ENCODE data around the gene MDP1. TPM values are rescaled to one million over a fixed set of nuclear protein-coding genes. Genes with fewer than 3 reads are reported as not detected.

The MDP1 gene
- total RNA-seq = 10 to 100 TPM in 1 of 2 experiments, 1 to 10 TPM in 1; 4.5 to 11.7 TPM

- ChIA-PET CTCF (interaction anchor here (0.6 to 3.8 kb wide), 27 partner anchors 9 to 410 kb away, joined by 3 to 44 read pairs (median 4); partner anchors contain the start of genes CBLN3, CIDEB, DHRS1 and KHNYN), POLR2A (interaction anchor here (0.5 to 1.2 kb wide), 4 partner anchors 26 to 121 kb away, joined by 3 to 6 read pairs (median 3); partner anchors contain the start of genes IRF9 and TINF2)
- Mint-ChIP-seq H3K4me3 (peak within 1 kb of the TSS; percentile 92), H3K36me3 (ENCODE audit: low read depth) (peaks cover 33% of the 10 kb centered on the region), H3K27ac (peak within 1 kb of the TSS; percentile 95), H3K27me3 (no peaks in the 10 kb centered on the region), H3K9me3 (ENCODE audit: low read depth) (no peaks in the 10 kb centered on the region), H3K4me1 (peaks cover 44% of the 10 kb centered on the region)
- DNase-seq (peak; percentile 93), ATAC-seq (peak; percentile 76)
- intact Hi-C loops (cut with DNase I, micrococcal nuclease) = loop anchor here (1.0 to 5.0 kb wide), 5 partner anchors 82 to 227 kb away; partner anchors contain the start of genes CBLN3 (in 1 of the 2), KHNYN (in 1 of the 2) and SDR39U1 (in 1 of the 2)
Measured at GRCh38 chr14:24215495-24216344, at the start of gene MDP1. MDP1 (minus strand) TSS chr14:24216066; CDS start chr14:24215955, 111 bp downstream.

- Mint-ChIP-seq H3K36me3 (ENCODE audit: low read depth) (peaks cover 24% of the 10 kb centered on the region), H3K4me3 (no peak overlapping the region), H3K27ac (no peak overlapping the region), H3K4me1 (no peaks in the 10 kb centered on the region), H3K27me3 (no peaks in the 10 kb centered on the region), H3K9me3 (ENCODE audit: low read depth) (no peaks in the 10 kb centered on the region)
- intact Hi-C loops (cut with DNase I, micrococcal nuclease) = no loop called here
- no peak for DNase-seq
- ChIA-PET POLR2A (no interaction called here), CTCF (interaction anchor here (0.6 to 2.0 kb wide), 4 partner anchors 16 to 145 kb away, joined by 3 to 9 read pairs (median 4); no protein-coding TSS in a partner anchor)
- no peak for ATAC-seq
Measured at GRCh38 chr14:24264298-24264697, 48.4 kb upstream of the MDP1 start.

GRCh38 chr14:24263848-24264247, 48.0 kb upstream of the MDP1 start:
- H3K27ac Mint-ChIP-seq = no peak overlapping the region
- ChIA-PET CTCF (interaction anchor here (0.6 to 2.0 kb wide), 4 partner anchors 17 to 145 kb away, joined by 3 to 9 read pairs (median 3); partner anchors contain the start of gene CIDEB), POLR2A (no interaction called here)
- no peaks in the 10 kb centered on the region for H3K4me1 Mint-ChIP-seq
- peaks cover 21% of the 10 kb centered on the region for H3K36me3 Mint-ChIP-seq (ENCODE audit: low read depth)
- no peaks in the 10 kb centered on the region for H3K9me3 Mint-ChIP-seq (ENCODE audit: low read depth)
- intact Hi-C loops (cut with DNase I, micrococcal nuclease) = no loop called here
- no peak overlapping the region for H3K4me3 Mint-ChIP-seq
- ATAC-seq = no peak
- no peak for DNase-seq
- H3K27me3 Mint-ChIP-seq = no peaks in the 10 kb centered on the region

- DNase-seq (no peak), ATAC-seq (no peak)
- H3K27ac Mint-ChIP-seq = no peak within 1 kb of the TSS
- no peaks in the 10 kb centered on the region for H3K4me1 Mint-ChIP-seq
- no peak within 1 kb of the TSS for H3K4me3 Mint-ChIP-seq
- CTCF ChIA-PET = interaction anchor here (0.5 to 2.0 kb wide), 4 partner anchors 16 to 326 kb away, joined by 3 to 9 read pairs (median 5); partner anchors contain the start of genes CIDEB and TINF2
- intact Hi-C loops (cut with DNase I, micrococcal nuclease) = no loop called here
- POLR2A ChIA-PET = no interaction called here
- no peaks in the 10 kb centered on the region for H3K9me3 Mint-ChIP-seq (ENCODE audit: low read depth)
- H3K27me3 Mint-ChIP-seq = no peaks in the 10 kb centered on the region
- peaks cover 17% of the 10 kb centered on the region for H3K36me3 Mint-ChIP-seq (ENCODE audit: low read depth)
Measured at GRCh38 chr14:24262821-24263733, 47.2 kb upstream of the MDP1 start, which contains the start of gene TGM1. TGM1 (minus strand) TSS chr14:24263177; CDS start chr14:24262352, 825 bp downstream.

GRCh38 chr14:24261969-24262327, 46.1 kb upstream of the MDP1 start:
- no peak for DNase-seq
- H3K4me1 Mint-ChIP-seq = no peaks in the 10 kb centered on the region
- no peaks in the 10 kb centered on the region for H3K27me3 Mint-ChIP-seq
- ChIA-PET POLR2A (no interaction called here), CTCF (interaction anchor here (0.8 to 0.9 kb wide), 2 partner anchors 19 to 48 kb away, joined by 3 to 7 read pairs; partner anchors contain the start of genes LTB4R2 and TINF2)
- H3K36me3 Mint-ChIP-seq (ENCODE audit: low read depth) = peaks cover 12% of the 10 kb centered on the region
- no peak for ATAC-seq
- H3K27ac Mint-ChIP-seq = no peak overlapping the region
- H3K4me3 Mint-ChIP-seq = no peak overlapping the region
- intact Hi-C loops (cut with DNase I, micrococcal nuclease) = no loop called here
- no peaks in the 10 kb centered on the region for H3K9me3 Mint-ChIP-seq (ENCODE audit: low read depth)

- no peak for DNase-seq
- intact Hi-C loops (cut with DNase I, micrococcal nuclease) = no loop called here
- H3K4me3 Mint-ChIP-seq = no peak overlapping the region
- ChIA-PET CTCF (interaction anchor here (0.8 to 0.9 kb wide), 2 partner anchors 19 to 49 kb away, joined by 3 to 7 read pairs; partner anchors contain the start of genes LTB4R2 and TINF2), POLR2A (interaction anchor here (0.9 kb wide), 1 partner anchor 195 kb away, joined by 4 read pairs; no protein-coding TSS in a partner anchor)
- ATAC-seq = no peak
- H3K9me3 Mint-ChIP-seq (ENCODE audit: low read depth) = no peaks in the 10 kb centered on the region
- peaks cover 7% of the 10 kb centered on the region for H3K36me3 Mint-ChIP-seq (ENCODE audit: low read depth)
- no peaks in the 10 kb centered on the region for H3K27me3 Mint-ChIP-seq
- H3K4me1 Mint-ChIP-seq = no peaks in the 10 kb centered on the region
- H3K27ac Mint-ChIP-seq = peak overlapping the region; percentile 31
Measured at GRCh38 chr14:24261256-24261968, 45.5 kb upstream of the MDP1 start.

- DNase-seq (no peak), ATAC-seq (no peak)
- H3K27ac Mint-ChIP-seq = peak overlapping the region; percentile 31
- no peaks in the 10 kb centered on the region for H3K27me3 Mint-ChIP-seq
- H3K4me3 Mint-ChIP-seq = no peak overlapping the region
- peaks cover 7% of the 10 kb centered on the region for H3K36me3 Mint-ChIP-seq (ENCODE audit: low read depth)
- CTCF ChIA-PET = no interaction called here
- intact Hi-C loops (cut with DNase I, micrococcal nuclease) = no loop called here
- POLR2A ChIA-PET = interaction anchor here (0.9 kb wide), 1 partner anchor 195 kb away, joined by 4 read pairs; no protein-coding TSS in a partner anchor
- H3K9me3 Mint-ChIP-seq (ENCODE audit: low read depth) = no peaks in the 10 kb centered on the region
- no peaks in the 10 kb centered on the region for H3K4me1 Mint-ChIP-seq
Measured at GRCh38 chr14:24260780-24261157, 44.9 kb upstream of the MDP1 start.

- H3K27ac Mint-ChIP-seq = no peak overlapping the region
- no peaks in the 10 kb centered on the region for H3K4me1 Mint-ChIP-seq
- no peak for DNase-seq
- ChIA-PET POLR2A (interaction anchor here (0.9 kb wide), 1 partner anchor 194 kb away, joined by 4 read pairs; no protein-coding TSS in a partner anchor), CTCF (no interaction called here)
- no peak for ATAC-seq
- peaks cover 11% of the 10 kb centered on the region for H3K36me3 Mint-ChIP-seq (ENCODE audit: low read depth)
- H3K9me3 Mint-ChIP-seq (ENCODE audit: low read depth) = no peaks in the 10 kb centered on the region
- H3K4me3 Mint-ChIP-seq = no peak overlapping the region
- intact Hi-C loops (cut with DNase I, micrococcal nuclease) = no loop called here
- no peaks in the 10 kb centered on the region for H3K27me3 Mint-ChIP-seq
Measured at GRCh38 chr14:24260026-24260779, 44.3 kb upstream of the MDP1 start.

- no peak for DNase-seq
- H3K36me3 Mint-ChIP-seq (ENCODE audit: low read depth) = peaks cover 13% of the 10 kb centered on the region
- no peak overlapping the region for H3K4me3 Mint-ChIP-seq
- no peaks in the 10 kb centered on the region for H3K27me3 Mint-ChIP-seq
- ChIA-PET CTCF (no interaction called here), POLR2A (no interaction called here)
- no peaks in the 10 kb centered on the region for H3K4me1 Mint-ChIP-seq
- no peak for ATAC-seq
- intact Hi-C loops (cut with DNase I, micrococcal nuclease) = no loop called here
- no peaks in the 10 kb centered on the region for H3K9me3 Mint-ChIP-seq (ENCODE audit: low read depth)
- no peak overlapping the region for H3K27ac Mint-ChIP-seq
Measured at GRCh38 chr14:24259282-24260025, 43.6 kb upstream of the MDP1 start.

All from activated CD4-positive, alpha-beta T cell treated with anti-CD3 and anti-CD28 coated beads for 36 hours (primary cell).